ENCODE measurements around the gene COL4A1. TPM values are rescaled to one million over a fixed set of nuclear protein-coding genes. Genes with fewer than 3 reads are reported as not detected.
A peak's percentile ranks its signal among the peaks of the same experiment; 100 is the strongest.

The COL4A1 gene
- total and polyA plus RNA-seq, 12 donors, result 83.3 to 342 (median 147) TPM

DNA sequence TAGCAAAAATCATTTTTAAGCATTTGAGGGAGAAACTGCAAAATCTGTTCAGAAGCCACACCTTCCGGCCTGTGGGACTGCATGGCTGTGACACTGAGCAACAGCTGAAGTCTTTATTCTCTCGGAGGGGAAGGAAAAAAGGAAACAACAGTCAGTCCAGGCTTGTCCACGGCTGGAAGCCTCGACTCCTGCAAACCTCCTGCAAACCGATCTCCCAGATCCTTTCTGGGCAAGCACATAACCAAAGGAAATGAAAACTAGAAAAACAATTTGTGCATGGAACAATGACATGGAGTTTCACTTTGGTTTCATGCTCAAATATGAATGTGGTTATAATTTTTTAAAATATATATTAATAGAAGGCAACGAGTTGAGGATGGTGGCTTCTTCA, 1.0 kb downstream of the COL4A1 start:
- 1 to 5% methylated on average over 6 of the region's 6 CpGs for WGBS, 2 donors
- peaks cover 25 to 75% (median 64%) of the 10 kb centered on the region in 9 donors for H3K4me1 ChIP-seq
- peak overlapping the region; percentile 81 to 98 (median 96) for H3K4me3 ChIP-seq
- peaks cover 0 to 77% (median 0%) of the 10 kb centered on the region in 7 donors for H3K27me3 ChIP-seq
- H3K36me3 ChIP-seq, result peaks cover 0 to 27% (median 0%) of the 10 kb centered on the region in 9 donors
- TF ChIP-seq, protein P1, sequence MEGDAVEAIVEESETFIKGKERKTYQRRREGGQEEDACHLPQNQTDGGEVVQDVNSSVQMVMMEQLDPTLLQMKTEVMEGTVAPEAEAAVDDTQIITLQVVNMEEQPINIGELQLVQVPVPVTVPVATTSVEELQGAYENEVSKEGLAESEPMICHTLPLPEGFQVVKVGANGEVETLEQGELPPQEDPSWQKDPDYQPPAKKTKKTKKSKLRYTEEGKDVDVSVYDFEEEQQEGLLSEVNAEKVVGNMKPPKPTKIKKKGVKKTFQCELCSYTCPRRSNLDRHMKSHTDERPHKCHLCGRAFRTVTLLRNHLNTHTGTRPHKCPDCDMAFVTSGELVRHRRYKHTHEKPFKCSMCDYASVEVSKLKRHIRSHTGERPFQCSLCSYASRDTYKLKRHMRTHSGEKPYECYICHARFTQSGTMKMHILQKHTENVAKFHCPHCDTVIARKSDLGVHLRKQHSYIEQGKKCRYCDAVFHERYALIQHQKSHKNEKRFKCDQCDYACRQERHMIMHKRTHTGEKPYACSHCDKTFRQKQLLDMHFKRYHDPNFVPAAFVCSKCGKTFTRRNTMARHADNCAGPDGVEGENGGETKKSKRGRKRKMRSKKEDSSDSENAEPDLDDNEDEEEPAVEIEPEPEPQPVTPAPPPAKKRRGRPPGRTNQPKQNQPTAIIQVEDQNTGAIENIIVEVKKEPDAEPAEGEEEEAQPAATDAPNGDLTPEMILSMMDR (IDR thresholded peaks at IDR 0.05), result no peak
- intact Hi-C loops (cut with DNase I), result loop anchor here in 9 of 10 donors (2.0 to 10.0 kb wide), 12 partner anchors 33 to 406 kb away; partner anchors contain the start of gene ING1 (in 1 of the 9)
- no peaks in the 10 kb centered on the region for H3K9me3 ChIP-seq
- H3K27ac ChIP-seq, result peak overlapping the region; percentile 95 to 99 (median 97)
- ATAC-seq, result peak in 4 of 8 donors; percentile 14 to 29 (median 24)
- DNase-seq, result no peak

DNA sequence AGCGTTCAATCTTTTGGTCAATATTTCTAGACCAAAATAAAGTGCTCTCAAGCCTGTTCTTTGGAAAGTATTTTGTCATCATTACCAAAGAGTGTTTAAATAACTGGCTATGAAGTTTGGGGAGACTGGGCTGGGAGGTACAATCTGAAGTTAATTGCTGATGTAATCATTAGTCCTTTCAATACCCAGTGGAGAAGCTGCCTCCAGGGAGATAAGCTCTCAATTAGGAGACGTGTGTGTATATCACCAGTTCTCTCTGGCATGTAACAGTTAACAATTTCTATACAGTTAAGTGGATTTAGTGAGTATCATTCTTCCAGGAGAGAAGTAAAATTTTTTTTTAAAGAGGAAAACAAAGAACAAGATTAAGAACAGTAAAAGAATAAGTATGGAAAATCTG, 1.4 kb downstream of the COL4A1 start:
- intact Hi-C loops (cut with DNase I), result loop anchor here in 9 of 10 donors (5.0 to 10.0 kb wide), 10 partner anchors 33 to 407 kb away; partner anchors contain the start of gene ING1 (in 1 of the 9)
- Histone ChIP-seq H3K4me1 (peaks cover 22 to 75% (median 64%) of the 10 kb centered on the region in 9 donors), H3K36me3 (peaks cover 0 to 26% (median 0%) of the 10 kb centered on the region in 9 donors), H3K9me3 (no peaks in the 10 kb centered on the region), H3K4me3 (peak overlapping the region; percentile 81 to 98 (median 96)), H3K27ac (peak overlapping the region; percentile 95 to 99 (median 97)), H3K27me3 (peaks cover 0 to 73% (median 0%) of the 10 kb centered on the region in 7 donors)
- no peak for ATAC-seq
- 21 to 37% methylated on average over 2 of the region's 2 CpGs for whole genome bisulfite sequencing, 2 donors
- no peak for DNase-seq
- TF ChIP-seq, protein P1 (IDR thresholded peaks at IDR 0.05), result no peak

DNA sequence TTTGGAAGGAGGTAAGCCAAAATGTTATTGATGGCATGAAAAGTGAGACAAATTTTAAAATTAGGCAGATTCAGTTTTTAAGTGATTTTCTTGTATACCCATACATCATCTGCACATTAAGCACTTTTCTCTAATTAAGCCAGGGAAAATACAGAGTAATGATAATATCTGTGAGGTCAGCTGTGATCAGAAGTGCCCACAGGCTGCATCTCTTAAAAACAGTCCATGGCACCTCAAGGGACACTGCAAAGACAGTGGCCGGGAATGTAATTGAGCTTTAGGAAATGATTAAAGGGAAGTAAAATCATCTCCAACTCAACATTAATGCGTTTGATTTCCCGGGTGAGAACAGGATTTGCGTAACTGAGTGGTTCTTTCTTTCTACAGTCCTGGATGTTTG, 2.0 kb downstream of the COL4A1 start:
- TF ChIP-seq, protein P1 (IDR thresholded peaks at IDR 0.05), result no peak
- intact Hi-C loops (cut with DNase I), result loop anchor here in 9 of 10 donors (5.0 to 10.0 kb wide), 10 partner anchors 33 to 407 kb away; partner anchors contain the start of gene ING1 (in 1 of the 9)
- Histone ChIP-seq H3K9me3 (no peaks in the 10 kb centered on the region), H3K36me3 (peaks cover 0 to 27% (median 0%) of the 10 kb centered on the region in 9 donors), H3K4me1 (peaks cover 22 to 75% (median 64%) of the 10 kb centered on the region in 9 donors), H3K27me3 (peaks cover 0 to 69% (median 0%) of the 10 kb centered on the region in 7 donors), H3K4me3 (peak overlapping the region; percentile 81 to 98 (median 96)), H3K27ac (peak overlapping the region; percentile 28 to 99 (median 97))
- 40 to 49% methylated on average over 4 of the region's 4 CpGs for WGBS, 2 donors
- ATAC-seq (no peak), DNase-seq (no peak)

DNA sequence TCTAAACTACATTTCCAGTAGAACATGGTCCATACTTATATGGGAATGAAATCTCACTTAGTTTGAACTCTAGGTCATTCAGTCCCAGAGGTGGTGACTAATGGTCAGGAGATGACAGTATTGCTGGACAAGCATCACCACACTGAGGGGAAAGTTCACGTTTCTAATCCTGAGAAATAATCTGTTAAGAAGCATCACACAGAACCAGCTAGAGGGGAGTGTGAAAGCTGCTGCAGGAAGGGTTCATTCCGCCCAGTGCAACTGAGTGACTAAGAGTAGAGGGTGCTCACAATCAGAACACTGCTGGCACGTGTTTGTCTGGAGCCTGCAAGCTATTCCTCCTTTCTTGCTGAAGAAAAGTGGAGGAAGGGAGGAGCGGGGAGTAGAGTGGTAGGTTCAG, 2.7 kb downstream of the COL4A1 start:
- intact Hi-C loops (cut with DNase I), result loop anchor here in 8 of 10 donors (5.0 to 10.0 kb wide), 6 partner anchors 37 to 79 kb away; no protein-coding TSS in a partner anchor
- Histone ChIP-seq H3K9me3 (no peaks in the 10 kb centered on the region), H3K27me3 (peaks cover 0 to 65% (median 0%) of the 10 kb centered on the region in 7 donors), H3K4me1 (peaks cover 24 to 75% (median 64%) of the 10 kb centered on the region in 9 donors), H3K4me3 (peak overlapping the region; percentile 81 to 98 (median 96)), H3K27ac (peak overlapping the region in 9 of 10 donors; percentile 95 to 99 (median 97)), H3K36me3 (peaks cover 0 to 31% (median 0%) of the 10 kb centered on the region in 9 donors)
- DNase-seq, result no peak
- TF ChIP-seq, protein P1 (IDR thresholded peaks at IDR 0.05), result no peak
- WGBS, 2 donors, result 35 to 40% methylated on average over 4 of the region's 4 CpGs
- ATAC-seq, result peak in 1 of 8 donors; percentile 38
